SW480 (cell line): ENCODE data around the gene MAP6D1.
A peak's percentile ranks its signal among the peaks of the same experiment; 100 is the strongest.
"Not testable (repeated sequence)": the region's sequence is repeated elsewhere in the genome, so short reads cannot be mapped to it uniquely, and the experiment has no call there.

ENCODE experiments used
- DNase-seq: peaks from one replicate; pipeline ENCODE4 v3.0.0-alpha.2; 2016; ENCODE audit warnings: low spot score

The MAP6D1 gene

DNA sequence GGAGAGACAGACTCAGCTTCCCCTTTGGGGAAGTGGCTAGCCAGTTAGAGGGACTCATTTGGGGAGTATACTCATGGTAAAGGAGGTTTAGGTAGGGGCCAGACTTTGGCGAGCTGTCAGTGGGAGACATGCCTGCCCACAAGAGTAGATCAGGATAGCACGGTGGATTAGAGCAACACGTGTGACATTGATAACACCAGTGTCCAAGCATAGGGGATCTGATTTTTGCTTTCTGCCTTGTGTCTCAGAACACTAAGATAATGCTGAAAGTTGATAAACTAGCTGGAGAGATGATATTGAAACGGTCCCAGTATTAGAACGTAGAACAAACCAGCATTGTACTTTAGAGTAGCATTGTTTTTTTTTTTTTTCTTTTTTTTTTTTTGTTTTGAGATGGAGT, 25.9 kb downstream of the MAP6D1 start:
- DNase-seq: no peak

- no peak for DNase-seq
Observed at GRCh38 chr3:183797996-183798395, 27.4 kb downstream of the MAP6D1 start.

DNA sequence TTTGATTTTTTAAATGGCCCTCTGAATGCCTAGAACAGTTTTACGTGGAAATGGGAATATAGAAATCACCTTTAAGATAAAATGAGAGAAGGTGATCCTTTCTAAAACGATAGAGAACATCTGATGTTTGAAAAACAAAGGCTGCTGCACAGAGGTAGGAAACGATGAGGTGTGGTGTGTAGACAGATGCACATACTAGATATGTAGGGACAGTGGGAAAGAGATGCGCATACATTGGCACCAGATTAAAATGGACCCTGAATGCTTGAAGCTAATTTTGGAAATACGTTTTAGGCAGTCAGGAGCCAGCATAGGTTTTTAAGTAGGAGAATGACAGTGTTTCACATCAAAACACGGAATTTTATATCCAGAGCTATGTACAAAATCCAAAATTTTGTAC, 29.0 kb downstream of the MAP6D1 start:
- no peak for DNase-seq

GRCh38 chr3:183794452-183794851, 30.9 kb downstream of the MAP6D1 start:
- DNase-seq: no peak

DNA sequence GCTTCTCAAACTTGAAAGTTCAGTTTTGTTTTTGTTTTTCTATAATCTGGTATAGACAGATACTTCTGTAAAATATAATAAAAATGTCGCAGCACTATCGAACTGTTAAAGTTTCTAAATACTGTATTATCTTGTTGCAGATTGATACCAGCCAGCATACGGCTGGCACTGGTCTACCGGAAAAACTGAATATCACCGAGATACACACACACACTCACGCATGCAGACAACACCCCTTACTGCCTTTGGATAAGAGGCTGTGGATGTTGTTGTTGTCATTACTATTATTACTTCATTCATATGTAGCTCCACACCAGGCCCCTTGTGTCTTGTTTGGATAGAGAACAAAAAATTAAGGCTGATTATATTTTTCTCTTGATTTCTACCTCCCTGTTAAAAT, 32.4 kb downstream of the MAP6D1 start:
- DNase-seq: no peak

GRCh38 chr3:183790700-183791099, 34.7 kb downstream of the MAP6D1 start:
- DNase-seq: no peak

- DNase-seq: no peak
Observed at GRCh38 chr3:183789826-183790225, 35.6 kb downstream of the MAP6D1 start.

- not testable (repeated sequence) for DNase-seq
Observed at GRCh38 chr3:183784503-183784902, 40.9 kb downstream of the MAP6D1 start.

- DNase-seq: no peak
Observed at GRCh38 chr3:183782576-183783276, 42.7 kb downstream of the MAP6D1 start.

GRCh38 chr3:183781246-183781645, 44.1 kb downstream of the MAP6D1 start:
- no peak for DNase-seq

DNA sequence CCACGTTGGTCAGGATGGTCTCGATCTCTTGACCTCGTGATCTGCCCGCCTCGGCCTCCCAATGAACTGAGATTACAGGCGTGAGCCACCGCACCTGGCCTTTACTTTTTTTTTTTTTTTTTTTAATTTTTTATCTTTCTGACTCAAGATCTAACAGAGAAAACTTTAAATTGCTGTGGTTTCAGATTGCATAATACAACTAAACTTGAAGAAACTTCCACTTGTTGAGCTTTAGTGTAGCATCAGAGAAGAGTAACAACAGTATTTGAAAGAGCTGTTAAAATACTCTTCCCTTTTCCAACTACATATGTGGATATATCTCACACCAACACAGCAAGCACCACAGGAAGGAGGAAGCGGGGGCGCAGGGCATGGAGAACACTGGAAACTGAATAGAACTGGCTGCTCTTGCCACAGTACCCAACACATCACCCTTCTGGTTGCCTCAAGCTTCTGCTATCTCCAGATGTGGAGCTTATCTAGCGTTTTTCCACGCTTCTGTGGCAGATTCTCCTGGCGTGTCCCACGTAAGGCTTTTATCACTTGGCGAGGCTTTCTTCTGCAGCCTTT, 45.4 kb downstream of the MAP6D1 start:
- no peak for DNase-seq

DNA sequence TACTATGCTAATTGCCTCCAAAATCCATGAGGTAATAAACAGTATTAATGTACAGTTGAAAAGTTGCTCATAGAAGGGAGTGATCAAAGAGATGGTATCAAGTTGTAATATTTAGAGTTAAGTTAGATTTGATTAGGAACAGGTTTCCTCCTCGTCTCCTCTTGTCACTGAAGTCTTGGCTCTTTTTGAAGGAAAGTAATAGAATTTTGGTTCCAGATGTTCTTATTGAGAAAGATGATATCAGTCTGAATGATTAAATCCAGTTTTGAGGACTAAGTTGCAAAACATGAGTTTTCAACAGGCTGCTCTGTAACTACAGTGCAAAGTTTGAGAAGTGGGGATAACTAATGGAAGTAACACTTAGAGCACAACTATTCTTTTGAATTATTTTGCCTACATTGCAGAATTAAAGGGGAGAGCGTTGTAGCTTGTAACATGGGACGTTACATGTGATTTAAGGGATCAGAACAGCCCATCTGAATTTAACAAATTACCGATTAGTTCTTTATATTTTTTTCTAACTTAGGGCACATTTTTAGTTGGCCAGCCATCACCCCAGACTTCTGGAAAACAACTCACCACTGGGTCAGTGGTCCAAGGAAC, 48.3 kb downstream of the MAP6D1 start:
- no peak for DNase-seq

- not testable (repeated sequence) for DNase-seq
Observed at GRCh38 chr3:183776451-183776850, 48.9 kb downstream of the MAP6D1 start.

GRCh38 chr3:183775781-183776180, 49.6 kb downstream of the MAP6D1 start:
- no peak for DNase-seq

DNA sequence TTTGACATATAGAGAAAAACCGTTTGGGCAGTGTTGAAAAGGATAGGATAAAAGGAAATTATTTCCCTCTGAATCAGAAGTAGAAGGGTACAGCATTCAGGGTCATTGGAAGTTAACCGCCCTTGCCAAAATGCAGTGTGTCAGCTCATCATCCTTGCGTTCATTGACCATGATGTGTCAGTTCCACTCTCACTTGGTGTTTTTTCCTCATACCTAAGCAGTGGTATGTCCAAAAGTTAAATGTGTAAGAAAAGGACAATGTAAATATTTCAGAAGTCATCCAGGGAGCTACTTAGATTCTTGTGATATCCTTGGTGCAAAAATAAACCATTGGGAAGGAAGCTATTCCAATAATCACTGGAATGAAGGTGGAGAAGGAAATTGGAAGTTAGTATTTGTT, 50.7 kb downstream of the MAP6D1 start:
- DNase-seq: no peak

DNA sequence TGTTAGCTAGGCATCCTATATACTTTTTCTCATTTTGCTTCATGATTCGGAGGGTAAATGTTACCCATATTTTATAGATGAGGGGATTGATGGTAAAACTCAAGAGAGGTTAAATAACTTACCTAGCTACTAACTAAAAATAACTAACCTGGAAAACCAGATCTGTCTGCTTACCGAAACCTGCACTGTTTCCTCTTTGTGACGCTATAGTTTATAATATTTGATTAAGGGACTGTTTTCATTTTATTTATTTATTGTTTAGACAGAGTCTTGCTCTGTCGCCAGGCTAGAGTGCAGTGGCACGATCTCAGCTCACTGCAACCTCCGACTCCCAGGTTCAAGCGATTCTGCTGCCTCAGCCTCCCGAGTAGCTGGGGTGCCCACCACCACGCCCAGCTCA, 55.9 kb downstream of the MAP6D1 start:
- no peak for DNase-seq

GRCh38 chr3:183768114-183768513, 57.3 kb downstream of the MAP6D1 start:
- no peak for DNase-seq

DNA sequence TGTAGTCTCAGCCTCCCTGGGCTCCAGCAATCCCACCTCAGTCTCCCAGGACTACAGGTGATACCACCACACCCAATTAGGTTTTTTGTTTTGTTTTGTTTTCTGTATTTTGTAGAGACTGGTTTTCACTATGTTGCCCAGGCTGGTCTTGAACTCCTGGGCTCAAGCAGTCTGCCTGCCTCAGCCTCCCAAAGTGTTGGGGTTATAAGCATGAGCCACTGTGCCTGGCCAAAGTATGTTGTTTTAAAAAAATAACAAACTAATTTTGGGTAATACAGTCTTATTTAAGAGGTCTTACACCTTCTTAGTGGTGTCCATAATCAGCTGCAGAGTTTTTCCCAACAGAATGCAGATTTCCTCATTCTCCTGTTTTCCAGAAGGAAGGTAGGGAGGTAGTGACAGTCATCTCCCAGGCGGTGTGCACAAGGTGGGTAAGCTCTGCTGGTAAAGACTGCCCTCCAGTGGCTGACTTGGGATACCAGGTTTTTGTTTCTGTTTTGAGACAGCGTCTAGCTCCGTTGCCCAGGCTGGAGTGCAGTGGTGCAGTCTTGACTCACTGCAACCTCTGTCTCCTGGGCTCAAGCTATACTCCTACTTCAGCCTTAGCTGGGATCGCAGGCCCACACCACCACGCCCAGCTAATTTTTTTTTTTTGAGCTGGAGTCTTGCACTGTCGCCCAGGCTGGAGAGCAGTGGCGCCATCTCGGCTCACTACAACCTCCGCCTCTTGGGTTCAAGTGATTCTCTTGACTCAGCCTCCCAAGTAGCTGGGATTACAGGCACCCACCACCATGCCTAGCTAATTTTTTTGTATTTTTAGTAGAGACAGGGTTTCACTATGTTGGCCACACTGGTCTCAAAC, 58.4 kb downstream of the MAP6D1 start:
- peak; percentile 67 for DNase-seq

DNA sequence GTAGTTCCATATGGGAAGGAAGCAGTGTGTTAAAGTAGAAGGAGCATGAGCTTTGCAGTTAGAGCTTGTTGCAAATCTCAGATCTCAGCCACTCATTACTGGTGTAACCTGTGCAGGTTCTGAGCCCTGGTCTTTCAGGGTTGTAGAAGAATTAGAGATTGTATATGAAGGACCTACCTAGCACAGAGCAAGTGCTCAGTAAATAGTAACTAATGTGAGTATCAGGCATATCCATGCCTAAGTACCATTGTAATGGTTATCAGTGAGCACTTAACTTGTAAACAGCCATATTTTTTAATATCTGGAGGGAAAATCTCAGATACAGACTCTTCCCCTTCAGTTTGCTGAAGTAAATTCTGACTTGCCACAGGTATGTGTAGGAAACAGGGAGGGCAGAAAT, 59.3 kb downstream of the MAP6D1 start:
- no peak for DNase-seq
